OCI-LY3 (cell line): Measurements from ENCODE around the gene DROSHA.

Experiments used
- H2AFZ ChIP-seq: fragments of 200-600, 300-600 bp; shearing (Covaris generic); 2 replicates; pipeline ENCODE4 v1.6.0; 2014; ENCODE audit warnings: antibody characterized with exemption, low read depth, low read length
- H3K27ac ChIP-seq: fragments of 200-600, 300-600 bp; sonication (generic); 2 replicates; pipeline ENCODE4 v1.5.1; 2014; ENCODE audit warnings: mild to moderate bottlenecking, low read length, moderate library complexity, mixed read lengths
- H3K27me3 ChIP-seq: fragments of 200-600, 300-600 bp; sonication (generic); 2 replicates; pipeline ENCODE4 v1.6.1; 2014; ENCODE audit warnings: low read depth, low read length, mixed read lengths
- H3K36me3 ChIP-seq: fragments of 200-600, 300-600 bp; sonication (generic); replicated peaks from 2 replicates; pipeline ENCODE3; 2014; ENCODE audit warnings: low read depth, low read length, mixed read lengths
- H3K4me1 ChIP-seq: fragments of 300-600, 200-600 bp; sonication (generic); 2 replicates; pipeline ENCODE4 v1.6.1; 2014; ENCODE audit warnings: low read length, mixed read lengths
- H3K4me2 ChIP-seq: fragments of 200-600, 300-600 bp; sonication (generic); 2 replicates; pipeline ENCODE4 v1.6.1; 2014; ENCODE audit warnings: low read length, mixed read lengths
- H3K4me3 ChIP-seq: fragments of 300-600, 200-600 bp; sonication (generic); 2 replicates; pipeline ENCODE4 v1.5.1; 2014; ENCODE audit warnings: antibody characterized with exemption, mild to moderate bottlenecking, low read length, moderate library complexity
- H3K79me2 ChIP-seq: fragments of 300-600, 200-600 bp; shearing (Covaris generic); 2 replicates; pipeline ENCODE4 v1.6.1; 2014; ENCODE audit warnings: mild to moderate bottlenecking, low read length, mixed read lengths
- H3K9ac ChIP-seq: fragments of 300-600, 200-600 bp; shearing (Covaris generic); 2 replicates; pipeline ENCODE4 v1.6.0; 2014; ENCODE audit warnings: mild to moderate bottlenecking, low read length, moderate library complexity
- H3K9me3 ChIP-seq: fragments of 200-600, 300-600 bp; shearing (Covaris generic); 2 replicates; pipeline ENCODE4 v1.6.1; 2014; ENCODE audit warnings: low read length, mixed read lengths; ENCODE audit not compliant: insufficient read depth
- H4K20me1 ChIP-seq: fragments of 200-600, 300-600 bp; sonication (generic); 2 replicates; pipeline ENCODE4 v1.6.1; 2016; ENCODE audit warnings: low read length, mixed read lengths; ENCODE audit not compliant: insufficient read depth
- CTCF ChIP-seq: fragments of 200-600, 300-600 bp; sonication (generic); IDR thresholded peaks from 2 replicates; pipeline ENCODE4 v1.5.1; 2014; ENCODE audit warnings: antibody characterized with exemption, low read length, low read depth
- EZH2phosphoT487 ChIP-seq: fragments of 200-600 bp; shearing (Covaris generic); IDR thresholded peaks from 2 replicates; pipeline ENCODE4 v1.6.1; 2018; ENCODE audit warnings: antibody characterized with exemption, mixed run types, low read depth

Gene DROSHA

GRCh38 chr5:31563216-31563615 is 31.3 kb upstream of the DROSHA start:
- Histone ChIP-seq H3K9ac (no peak overlapping the region), H3K9me3 (no peaks in the 10 kb centered on the region), H3K36me3 (no peaks in the 10 kb centered on the region), H3K4me2 (no peak overlapping the region), H3K27ac (no peak overlapping the region), H3K79me2 (no peaks in the 10 kb centered on the region), H4K20me1 (no peaks in the 10 kb centered on the region), H2AFZ (no peak overlapping the region), H3K4me1 (no peaks in the 10 kb centered on the region), H3K27me3 (no peaks in the 10 kb centered on the region), H3K4me3 (no peak overlapping the region)
- TF ChIP-seq EZH2phosphoT487 (no peak), CTCF (no peak)

GRCh38 chr5:31561946-31562345 is 30.1 kb upstream of the DROSHA start:
- Histone ChIP-seq H3K27ac (no peak overlapping the region), H3K36me3 (no peaks in the 10 kb centered on the region), H2AFZ (no peak overlapping the region), H3K4me1 (no peaks in the 10 kb centered on the region), H3K9me3 (no peaks in the 10 kb centered on the region), H3K4me2 (no peak overlapping the region), H3K9ac (no peak overlapping the region), H3K4me3 (no peak overlapping the region), H3K27me3 (no peaks in the 10 kb centered on the region), H4K20me1 (no peaks in the 10 kb centered on the region), H3K79me2 (no peaks in the 10 kb centered on the region)
- TF ChIP-seq CTCF (no peak), EZH2phosphoT487 (no peak)

GRCh38 chr5:31559942-31560341 is 28.0 kb upstream of the DROSHA start:
- Histone ChIP-seq H2AFZ (no peak overlapping the region), H3K4me3 (no peak overlapping the region), H3K79me2 (no peaks in the 10 kb centered on the region), H3K9me3 (no peaks in the 10 kb centered on the region), H3K4me1 (no peaks in the 10 kb centered on the region), H3K36me3 (no peaks in the 10 kb centered on the region), H3K4me2 (no peak overlapping the region), H3K27ac (no peak overlapping the region), H3K9ac (no peak overlapping the region), H4K20me1 (no peaks in the 10 kb centered on the region), H3K27me3 (no peaks in the 10 kb centered on the region)
- TF ChIP-seq CTCF (no peak), EZH2phosphoT487 (no peak)

- no peaks in the 10 kb centered on the region for H3K79me2 ChIP-seq
- no peak overlapping the region for H3K27ac ChIP-seq
- H3K27me3 ChIP-seq, result no peaks in the 10 kb centered on the region
- H4K20me1 ChIP-seq, result no peaks in the 10 kb centered on the region
- H3K4me1 ChIP-seq, result no peaks in the 10 kb centered on the region
- no peak overlapping the region for H2AFZ ChIP-seq
- no peak overlapping the region for H3K4me2 ChIP-seq
- H3K4me3 ChIP-seq, result no peak overlapping the region
- TF ChIP-seq EZH2phosphoT487 (no peak), CTCF (no peak)
- H3K9ac ChIP-seq, result no peak overlapping the region
- H3K9me3 ChIP-seq, result no peaks in the 10 kb centered on the region
- peaks cover 3% of the 10 kb centered on the region for H3K36me3 ChIP-seq
Measured at GRCh38 chr5:31556461-31556860, 24.6 kb upstream of the DROSHA start.
